Bronchial epithelial cell (primary cell): ENCODE results near the gene SOX12. TPM values are rescaled to one million over a fixed set of nuclear protein-coding genes. Genes with fewer than 3 reads are reported as not detected.

Experiments used
- DNase-seq: peaks from one replicate; pipeline ENCODE4 v3.0.0-alpha.2; 2010; ENCODE audit warnings: low read depth
- FAIRE-seq: peaks from 2 replicates; lab custom pipeline; 2011; peaks lifted over from hg19 to GRCh38; lab: Jason Lieb, UNC
- H3K27me3 ChIP-seq: 2 replicates; pipeline ENCODE4 v1.5.1; 2011; ENCODE audit warnings: low read length; ENCODE audit not compliant: control insufficient read depth, insufficient read depth
- H3K36me3 ChIP-seq: 2 replicates; pipeline ENCODE4 v1.5.1; 2011; ENCODE audit warnings: low read length; ENCODE audit not compliant: control insufficient read depth, insufficient read depth
- H3K4me3 ChIP-seq: 2 replicates; pipeline ENCODE4 v1.5.1; 2011; ENCODE audit warnings: mild to moderate bottlenecking, low read depth, low read length, control low read depth
- CTCF ChIP-seq: IDR thresholded peaks from 2 replicates; pipeline ENCODE4 v1.5.1; 2011; ENCODE audit warnings: mild to moderate bottlenecking, moderate library complexity, low read length, control low read depth, inconsistent platforms; ENCODE audit not compliant: insufficient read depth, severe bottlenecking
- total RNA-seq: library from RNA; depleted of rRNA; stranded (reverse); fragments of >200 nt; gene quantifications from 2 replicates; pipeline ENCODE4 v1.2.1, GENCODE V29; 2014

The SOX12 gene
- total RNA-seq, 1 donor from 2014 or later: 3.4 TPM

GRCh38 chr20:378961-379336 is 53.6 kb downstream of the SOX12 start:
- no peak for TF ChIP-seq CTCF
- Histone ChIP-seq H3K4me3 (no peak overlapping the region), H3K36me3 (peaks cover 11% of the 10 kb centered on the region), H3K27me3 (no peaks in the 10 kb centered on the region)
- FAIRE-seq (no peak), DNase-seq (no peak)

Other genes with a start within 250 kb of the SOX12 start
- gene DEFB125, start 237.9 kb upstream of the SOX12 start, total RNA-seq: not detected in 2 replicates
- gene DEFB126, start 183.0 kb upstream of the SOX12 start, total RNA-seq: not detected in 2 replicates
- gene DEFB127, start 168.1 kb upstream of the SOX12 start, total RNA-seq: not detected in 2 replicates
- not detected in 2 replicates for gene DEFB128, start 135.8 kb upstream of the SOX12 start, total RNA-seq
- not detected in 2 replicates for gene DEFB129, start 98.3 kb upstream of the SOX12 start, total RNA-seq
- gene DEFB132, start 67.8 kb upstream of the SOX12 start, total RNA-seq: not detected in 2 replicates
- gene C20orf96, start 34.8 kb upstream of the SOX12 start, total RNA-seq: 0.64 and 0.79 TPM in 2 replicates
- 9.7 and 11.1 TPM in 2 replicates for gene ZCCHC3, start 28.0 kb upstream of the SOX12 start, total RNA-seq
- gene NRSN2, start 21.6 kb downstream of the SOX12 start, total RNA-seq: 2.1 and 4.4 TPM in 2 replicates
- gene TRIB3, start 55.2 kb downstream of the SOX12 start, total RNA-seq: 432 and 548 TPM in 2 replicates
- 178 and 202 TPM in 2 replicates for gene RBCK1, start 82.7 kb downstream of the SOX12 start, total RNA-seq
- 30.0 and 35.8 TPM in 2 replicates for gene TBC1D20, start 137.0 kb downstream of the SOX12 start, total RNA-seq
- 242 and 268 TPM in 2 replicates for gene CSNK2A1, start 218.2 kb downstream of the SOX12 start, total RNA-seq